Prostate gland (tissue), 2 donors: Measurements from ENCODE around the gene ATP5F1C.

ENCODE experiments used
- POLR2A ChIP-seq: fragments of 450-650 bp; IDR thresholded peaks from one replicate; pipeline ENCODE4 v1.6.1; 2016; ENCODE audit warnings: antibody characterized with exemption, mild to moderate bottlenecking
- TF ChIP-seq, protein P1 (sequence below), 4 experiments: fragments of 200-600 bp in 2 of 4; fragments of 450-650 bp in 2 of 4; sonication (generic) in 2 of 4; IDR thresholded peaks; 1 replicate in 3 of 4; 2 replicates in 1 of 4; pipeline ENCODE4 v1.5.1; 2016 to 2019; ENCODE audit warnings: antibody characterized with exemption in 4 of 4, mild to moderate bottlenecking in 2 of 4, moderate library complexity in 2 of 4

- TF ChIP-seq, protein P1, sequence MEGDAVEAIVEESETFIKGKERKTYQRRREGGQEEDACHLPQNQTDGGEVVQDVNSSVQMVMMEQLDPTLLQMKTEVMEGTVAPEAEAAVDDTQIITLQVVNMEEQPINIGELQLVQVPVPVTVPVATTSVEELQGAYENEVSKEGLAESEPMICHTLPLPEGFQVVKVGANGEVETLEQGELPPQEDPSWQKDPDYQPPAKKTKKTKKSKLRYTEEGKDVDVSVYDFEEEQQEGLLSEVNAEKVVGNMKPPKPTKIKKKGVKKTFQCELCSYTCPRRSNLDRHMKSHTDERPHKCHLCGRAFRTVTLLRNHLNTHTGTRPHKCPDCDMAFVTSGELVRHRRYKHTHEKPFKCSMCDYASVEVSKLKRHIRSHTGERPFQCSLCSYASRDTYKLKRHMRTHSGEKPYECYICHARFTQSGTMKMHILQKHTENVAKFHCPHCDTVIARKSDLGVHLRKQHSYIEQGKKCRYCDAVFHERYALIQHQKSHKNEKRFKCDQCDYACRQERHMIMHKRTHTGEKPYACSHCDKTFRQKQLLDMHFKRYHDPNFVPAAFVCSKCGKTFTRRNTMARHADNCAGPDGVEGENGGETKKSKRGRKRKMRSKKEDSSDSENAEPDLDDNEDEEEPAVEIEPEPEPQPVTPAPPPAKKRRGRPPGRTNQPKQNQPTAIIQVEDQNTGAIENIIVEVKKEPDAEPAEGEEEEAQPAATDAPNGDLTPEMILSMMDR (IDR thresholded peaks at IDR 0.05): no peak
- TF ChIP-seq POLR2A: no peak
These were observed 32.9 kb upstream of the ATP5F1C start for GRCh38 chr10:7755103-7755502.
